ENCODE data around the gene MADD.

DNA sequence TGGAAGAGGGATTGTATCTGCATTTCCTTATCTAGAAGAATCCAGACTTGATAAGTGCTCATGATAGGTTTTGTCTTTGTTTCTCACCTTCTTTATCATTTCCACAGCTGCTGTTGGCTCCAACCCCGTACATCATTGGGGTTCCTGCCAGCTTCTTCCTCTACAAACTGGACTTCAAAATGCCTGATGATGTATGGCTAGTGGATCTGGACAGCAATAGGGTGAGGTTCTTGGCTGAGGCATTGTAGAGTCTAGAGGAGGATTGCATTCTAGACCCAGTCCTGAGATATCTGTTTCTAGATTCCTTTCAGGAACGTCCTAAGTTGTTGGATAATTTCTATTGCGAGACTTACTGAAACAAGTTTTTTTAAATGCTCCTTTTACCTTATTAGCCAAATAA lies 8.1 kb downstream of the MADD start:
- TF ChIP-seq, protein P1, sequence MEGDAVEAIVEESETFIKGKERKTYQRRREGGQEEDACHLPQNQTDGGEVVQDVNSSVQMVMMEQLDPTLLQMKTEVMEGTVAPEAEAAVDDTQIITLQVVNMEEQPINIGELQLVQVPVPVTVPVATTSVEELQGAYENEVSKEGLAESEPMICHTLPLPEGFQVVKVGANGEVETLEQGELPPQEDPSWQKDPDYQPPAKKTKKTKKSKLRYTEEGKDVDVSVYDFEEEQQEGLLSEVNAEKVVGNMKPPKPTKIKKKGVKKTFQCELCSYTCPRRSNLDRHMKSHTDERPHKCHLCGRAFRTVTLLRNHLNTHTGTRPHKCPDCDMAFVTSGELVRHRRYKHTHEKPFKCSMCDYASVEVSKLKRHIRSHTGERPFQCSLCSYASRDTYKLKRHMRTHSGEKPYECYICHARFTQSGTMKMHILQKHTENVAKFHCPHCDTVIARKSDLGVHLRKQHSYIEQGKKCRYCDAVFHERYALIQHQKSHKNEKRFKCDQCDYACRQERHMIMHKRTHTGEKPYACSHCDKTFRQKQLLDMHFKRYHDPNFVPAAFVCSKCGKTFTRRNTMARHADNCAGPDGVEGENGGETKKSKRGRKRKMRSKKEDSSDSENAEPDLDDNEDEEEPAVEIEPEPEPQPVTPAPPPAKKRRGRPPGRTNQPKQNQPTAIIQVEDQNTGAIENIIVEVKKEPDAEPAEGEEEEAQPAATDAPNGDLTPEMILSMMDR (IDR thresholded peaks at IDR 0.05; ENCODE audit: borderline replicate concordance, extremely low read depth, low read length, poor library complexity, severe bottlenecking), result no peak
- TF ChIP-seq EZH2 (IDR thresholded peaks at IDR 0.05; ENCODE audit: borderline replicate concordance, low read depth, low read length, severe bottlenecking), result no peak

Measured in DND-41 (cell line).